Esophagus muscularis mucosa (tissue), 3 donors: Measurements from ENCODE around the gene IRAK1.

Source experiments
- POLR2AphosphoS5 ChIP-seq, 2 donors: sonication (generic); formaldehyde crosslinking; IDR thresholded peaks; one replicate each; pipeline ENCODE4 v1.6.1; 2017; ENCODE audit warnings: antibody characterized with exemption in 2 of 2
- TF ChIP-seq, protein P1 (sequence below), 3 experiments: fragments of 200-600 bp in 2 of 3; fragments of 450-650 bp in 1 of 3; sonication (generic) in 2 of 3; IDR thresholded peaks; one replicate each; pipeline ENCODE4 v1.5.1; 2017 to 2019; ENCODE audit warnings: antibody characterized with exemption in 3 of 3, mild to moderate bottlenecking in 2 of 3, moderate library complexity in 1 of 3

- TF ChIP-seq, protein P1, sequence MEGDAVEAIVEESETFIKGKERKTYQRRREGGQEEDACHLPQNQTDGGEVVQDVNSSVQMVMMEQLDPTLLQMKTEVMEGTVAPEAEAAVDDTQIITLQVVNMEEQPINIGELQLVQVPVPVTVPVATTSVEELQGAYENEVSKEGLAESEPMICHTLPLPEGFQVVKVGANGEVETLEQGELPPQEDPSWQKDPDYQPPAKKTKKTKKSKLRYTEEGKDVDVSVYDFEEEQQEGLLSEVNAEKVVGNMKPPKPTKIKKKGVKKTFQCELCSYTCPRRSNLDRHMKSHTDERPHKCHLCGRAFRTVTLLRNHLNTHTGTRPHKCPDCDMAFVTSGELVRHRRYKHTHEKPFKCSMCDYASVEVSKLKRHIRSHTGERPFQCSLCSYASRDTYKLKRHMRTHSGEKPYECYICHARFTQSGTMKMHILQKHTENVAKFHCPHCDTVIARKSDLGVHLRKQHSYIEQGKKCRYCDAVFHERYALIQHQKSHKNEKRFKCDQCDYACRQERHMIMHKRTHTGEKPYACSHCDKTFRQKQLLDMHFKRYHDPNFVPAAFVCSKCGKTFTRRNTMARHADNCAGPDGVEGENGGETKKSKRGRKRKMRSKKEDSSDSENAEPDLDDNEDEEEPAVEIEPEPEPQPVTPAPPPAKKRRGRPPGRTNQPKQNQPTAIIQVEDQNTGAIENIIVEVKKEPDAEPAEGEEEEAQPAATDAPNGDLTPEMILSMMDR (IDR thresholded peaks at IDR 0.05) = no peak
- peak; percentile 69 to 70 for TF ChIP-seq POLR2AphosphoS5 (IDR thresholded peaks at IDR 0.05)
Measured at GRCh38 chrX:153972368-153973126, 47.2 kb downstream of the IRAK1 start, which contains the start of gene TMEM187.
